ENCODE data around the gene RMRP.

RMRP gene

DNA sequence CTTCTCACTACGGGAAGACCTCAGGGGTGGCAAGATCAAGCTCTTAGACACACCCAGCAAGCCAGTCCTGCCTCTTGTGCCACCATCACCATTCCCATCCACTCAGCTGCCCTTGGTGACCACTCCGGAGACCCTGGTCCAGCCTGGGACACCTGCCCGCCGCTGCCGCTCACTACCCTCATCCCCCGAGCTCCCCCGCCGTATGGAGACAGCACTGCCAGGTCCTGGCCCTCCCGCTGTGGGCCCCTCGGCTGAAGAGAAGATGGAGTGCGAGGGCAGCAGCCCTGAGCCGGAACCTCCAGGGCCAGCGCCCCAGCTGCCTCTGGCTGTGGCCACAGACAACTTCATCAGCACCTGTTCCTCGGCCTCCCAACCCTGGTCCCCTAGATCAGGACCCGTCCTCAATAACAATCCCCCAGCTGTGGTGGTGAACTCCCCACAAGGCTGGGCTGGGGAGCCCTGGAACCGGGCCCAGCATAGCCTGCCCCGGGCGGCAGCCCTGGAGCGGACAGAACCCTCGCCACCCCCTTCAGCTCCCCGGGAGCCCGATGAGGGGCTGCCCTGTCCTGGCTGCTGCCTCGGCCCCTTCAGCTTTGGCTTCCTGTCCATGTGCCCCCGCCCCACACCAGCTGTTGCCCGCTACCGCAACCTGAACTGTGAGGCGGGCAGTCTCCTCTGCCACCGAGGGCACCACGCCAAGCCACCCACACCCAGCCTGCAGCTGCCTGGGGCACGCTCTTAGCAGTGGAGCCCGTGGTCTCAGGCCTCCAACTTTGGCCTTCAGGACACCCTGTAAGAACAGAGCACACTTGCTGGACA is 48.6 kb downstream of the RMRP start:
- DNase-seq = no peak

DNA sequence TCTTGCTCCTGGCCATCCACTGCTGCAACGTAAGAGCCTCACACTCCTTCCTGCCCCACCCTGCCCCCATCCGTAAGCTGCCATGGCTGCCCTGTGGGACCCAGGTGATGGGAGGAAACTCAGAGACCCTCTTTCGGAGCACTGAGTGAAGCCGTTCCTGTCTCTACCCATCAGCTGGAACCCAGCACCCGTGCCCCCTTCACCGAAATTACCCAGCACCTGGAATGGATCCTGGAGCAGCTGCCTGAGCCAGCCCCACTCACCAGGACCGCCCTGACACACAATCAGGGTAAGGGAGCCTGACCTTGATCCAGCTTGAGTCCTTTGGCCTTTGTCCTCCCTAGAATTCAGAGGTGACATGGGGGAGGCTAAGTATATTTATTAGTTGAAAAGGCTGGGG is 49.6 kb downstream of the RMRP start:
- no peak for DNase-seq
